Measurements from ENCODE around the gene NBAS. TPM values are rescaled to one million over a fixed set of nuclear protein-coding genes. Genes with fewer than 3 reads are reported as not detected.

The NBAS gene
- total and polyA plus RNA-seq, 2 of the 13 experiments (the other 11 are each of a cell fraction or from before 2014, with no cell fraction given), result 33.6 to 58.7 TPM

DNA sequence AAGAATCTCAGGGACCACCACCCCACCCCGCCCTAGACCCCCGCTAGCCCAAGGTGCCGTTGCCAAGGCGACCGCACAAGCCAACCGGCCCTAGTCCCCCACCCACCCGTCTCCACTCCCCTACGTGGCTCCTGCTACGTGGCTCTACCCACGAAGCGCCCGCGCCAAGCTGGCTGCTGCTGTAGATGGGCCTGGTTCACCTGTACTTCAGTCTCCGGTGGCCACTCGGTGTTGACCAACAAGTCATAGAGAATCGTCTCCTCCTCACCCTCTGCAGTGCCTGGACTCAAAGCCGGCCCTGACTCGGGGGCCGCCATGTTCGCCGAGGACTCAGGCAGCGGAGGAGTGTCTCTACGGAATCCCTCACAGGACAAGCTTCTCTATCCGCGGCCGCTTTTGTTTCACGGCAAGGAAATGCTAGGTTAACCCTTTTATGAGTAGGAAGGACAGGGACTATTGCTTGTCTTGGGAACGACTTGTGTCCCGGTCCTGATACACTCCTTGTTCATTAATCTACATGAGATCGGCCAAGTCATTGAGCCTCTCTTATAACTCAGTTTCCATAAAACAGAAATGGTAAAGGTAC is at the start of gene NBAS (continued):
- TF ChIP-seq, protein P1, sequence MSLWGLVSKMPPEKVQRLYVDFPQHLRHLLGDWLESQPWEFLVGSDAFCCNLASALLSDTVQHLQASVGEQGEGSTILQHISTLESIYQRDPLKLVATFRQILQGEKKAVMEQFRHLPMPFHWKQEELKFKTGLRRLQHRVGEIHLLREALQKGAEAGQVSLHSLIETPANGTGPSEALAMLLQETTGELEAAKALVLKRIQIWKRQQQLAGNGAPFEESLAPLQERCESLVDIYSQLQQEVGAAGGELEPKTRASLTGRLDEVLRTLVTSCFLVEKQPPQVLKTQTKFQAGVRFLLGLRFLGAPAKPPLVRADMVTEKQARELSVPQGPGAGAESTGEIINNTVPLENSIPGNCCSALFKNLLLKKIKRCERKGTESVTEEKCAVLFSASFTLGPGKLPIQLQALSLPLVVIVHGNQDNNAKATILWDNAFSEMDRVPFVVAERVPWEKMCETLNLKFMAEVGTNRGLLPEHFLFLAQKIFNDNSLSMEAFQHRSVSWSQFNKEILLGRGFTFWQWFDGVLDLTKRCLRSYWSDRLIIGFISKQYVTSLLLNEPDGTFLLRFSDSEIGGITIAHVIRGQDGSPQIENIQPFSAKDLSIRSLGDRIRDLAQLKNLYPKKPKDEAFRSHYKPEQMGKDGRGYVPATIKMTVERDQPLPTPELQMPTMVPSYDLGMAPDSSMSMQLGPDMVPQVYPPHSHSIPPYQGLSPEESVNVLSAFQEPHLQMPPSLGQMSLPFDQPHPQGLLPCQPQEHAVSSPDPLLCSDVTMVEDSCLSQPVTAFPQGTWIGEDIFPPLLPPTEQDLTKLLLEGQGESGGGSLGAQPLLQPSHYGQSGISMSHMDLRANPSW (CRISPR knock-in tag; IDR thresholded peaks at IDR 0.05; ENCODE audit: borderline replicate concordance), result 0 out of 2 replicates have a peak, but pooled peaks have one; percentile 26
- TF ChIP-seq ZNF382 (CRISPR knock-in tag; IDR thresholded peaks at IDR 0.05; ENCODE audit: borderline replicate concordance), result no peak
- no peak for TF ChIP-seq EZH2 (conservative IDR thresholded peaks at IDR 0.05; ENCODE audit: low read depth, low read length)
- TF ChIP-seq, protein P2, sequence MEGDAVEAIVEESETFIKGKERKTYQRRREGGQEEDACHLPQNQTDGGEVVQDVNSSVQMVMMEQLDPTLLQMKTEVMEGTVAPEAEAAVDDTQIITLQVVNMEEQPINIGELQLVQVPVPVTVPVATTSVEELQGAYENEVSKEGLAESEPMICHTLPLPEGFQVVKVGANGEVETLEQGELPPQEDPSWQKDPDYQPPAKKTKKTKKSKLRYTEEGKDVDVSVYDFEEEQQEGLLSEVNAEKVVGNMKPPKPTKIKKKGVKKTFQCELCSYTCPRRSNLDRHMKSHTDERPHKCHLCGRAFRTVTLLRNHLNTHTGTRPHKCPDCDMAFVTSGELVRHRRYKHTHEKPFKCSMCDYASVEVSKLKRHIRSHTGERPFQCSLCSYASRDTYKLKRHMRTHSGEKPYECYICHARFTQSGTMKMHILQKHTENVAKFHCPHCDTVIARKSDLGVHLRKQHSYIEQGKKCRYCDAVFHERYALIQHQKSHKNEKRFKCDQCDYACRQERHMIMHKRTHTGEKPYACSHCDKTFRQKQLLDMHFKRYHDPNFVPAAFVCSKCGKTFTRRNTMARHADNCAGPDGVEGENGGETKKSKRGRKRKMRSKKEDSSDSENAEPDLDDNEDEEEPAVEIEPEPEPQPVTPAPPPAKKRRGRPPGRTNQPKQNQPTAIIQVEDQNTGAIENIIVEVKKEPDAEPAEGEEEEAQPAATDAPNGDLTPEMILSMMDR (CRISPR knock-in tag; IDR thresholded peaks at IDR 0.05), result no peak
- TF ChIP-seq EP300 (IDR thresholded peaks at IDR 0.05; ENCODE audit: low read depth in 2 of 2, low read length in 2 of 2), result peak; percentile 29 to 52; a peak in 1 of 4 replicates
- TF ChIP-seq EP300 (CRISPR knock-in tag; IDR thresholded peaks at IDR 0.05; ENCODE audit: borderline replicate concordance), result no peak
- no peak for TF ChIP-seq TSC22D2 (CRISPR knock-in tag; IDR thresholded peaks at IDR 0.05; ENCODE audit: borderline replicate concordance)
- TF ChIP-seq YEATS4 (CRISPR knock-in tag; IDR thresholded peaks at IDR 0.05; ENCODE audit: borderline replicate concordance), result peak; percentile 59; the same call in 1 of the 2 replicates
- no peak for TF ChIP-seq ZNF234 (CRISPR knock-in tag; conservative IDR thresholded peaks at IDR 0.05)
- no peak for TF ChIP-seq RBAK (CRISPR knock-in tag; IDR thresholded peaks at IDR 0.05)
- no peak for TF ChIP-seq ATM (IDR thresholded peaks at IDR 0.05; ENCODE audit: borderline replicate concordance)
- no peak for TF ChIP-seq MAFK (conservative IDR thresholded peaks at IDR 0.05 in 1 of 2, IDR thresholded peaks at IDR 0.05 in 1 of 2; ENCODE audit: low read length in 2 of 2)
- TF ChIP-seq FOXC1 (CRISPR knock-in tag; IDR thresholded peaks at IDR 0.05; ENCODE audit: borderline replicate concordance), result peak; percentile 63; the same call in 1 of the 2 replicates
- TF ChIP-seq, protein P3, sequence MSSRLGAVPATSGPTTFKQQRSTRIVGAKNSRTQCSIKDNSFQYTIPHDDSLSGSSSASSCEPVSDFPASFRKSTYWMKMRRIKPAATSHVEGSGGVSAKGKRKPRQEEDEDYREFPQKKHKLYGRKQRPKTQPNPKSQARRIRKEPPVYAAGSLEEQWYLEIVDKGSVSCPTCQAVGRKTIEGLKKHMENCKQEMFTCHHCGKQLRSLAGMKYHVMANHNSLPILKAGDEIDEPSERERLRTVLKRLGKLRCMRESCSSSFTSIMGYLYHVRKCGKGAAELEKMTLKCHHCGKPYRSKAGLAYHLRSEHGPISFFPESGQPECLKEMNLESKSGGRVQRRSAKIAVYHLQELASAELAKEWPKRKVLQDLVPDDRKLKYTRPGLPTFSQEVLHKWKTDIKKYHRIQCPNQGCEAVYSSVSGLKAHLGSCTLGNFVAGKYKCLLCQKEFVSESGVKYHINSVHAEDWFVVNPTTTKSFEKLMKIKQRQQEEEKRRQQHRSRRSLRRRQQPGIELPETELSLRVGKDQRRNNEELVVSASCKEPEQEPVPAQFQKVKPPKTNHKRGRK (CRISPR knock-in tag; IDR thresholded peaks at IDR 0.05), result no peak
- TF ChIP-seq AKNA (CRISPR knock-in tag; IDR thresholded peaks at IDR 0.05; ENCODE audit: borderline replicate concordance), result no peak
- no peak for TF ChIP-seq NBN (conservative IDR thresholded peaks at IDR 0.05)
- TF ChIP-seq TP53 (CRISPR knock-in tag; conservative IDR thresholded peaks at IDR 0.05), result no peak
- TF ChIP-seq SP5 (CRISPR knock-in tag; IDR thresholded peaks at IDR 0.05; ENCODE audit: borderline replicate concordance, low read depth), result peak; percentile 19
- no peak for TF ChIP-seq SETDB1 (CRISPR knock-in tag; IDR thresholded peaks at IDR 0.05; ENCODE audit: borderline replicate concordance)

Measured in HepG2 (cell line).